Stimulated activated naive CD8-positive, alpha-beta T cell treated with anti-CD3 and anti-CD28 coated beads, Interleukin-15, Interleukin-2, amounts not matched to agents 100 U/mL and 50 U/mL, for 24 hours (primary cell): ENCODE measurements around the gene ARFRP1.

Experiments
- ATAC-seq: fragments of 150-1000 bp; cut with Tn5 transposase; one replicate; pipeline ENCODE4 v1.10.0; 2021
- DNase-seq: peaks from one replicate; pipeline ENCODE4 v3.0.0; 2021

The ARFRP1 gene

GRCh38 chr20:63691711-63692435 is 15.9 kb downstream of the ARFRP1 start:
- no peak for DNase-seq
- no peak for ATAC-seq

- DNase-seq = no peak
- ATAC-seq = no peak
Measured at GRCh38 chr20:63690898-63691710, 16.7 kb downstream of the ARFRP1 start.

GRCh38 chr20:63690003-63690897 is 17.5 kb downstream of the ARFRP1 start:
- ATAC-seq (no peak), DNase-seq (no peak)

GRCh38 chr20:63689046-63690002 is 18.5 kb downstream of the ARFRP1 start:
- ATAC-seq (no peak), DNase-seq (no peak)

- no peak for ATAC-seq
- DNase-seq = no peak
Measured at GRCh38 chr20:63688228-63689045, 19.3 kb downstream of the ARFRP1 start.

- no peak for DNase-seq
- ATAC-seq = no peak
Measured at GRCh38 chr20:63687419-63688178, 20.2 kb downstream of the ARFRP1 start.

GRCh38 chr20:63686492-63687321 is 21.1 kb downstream of the ARFRP1 start:
- ATAC-seq (peak; percentile 40), DNase-seq (peak; percentile 53)

GRCh38 chr20:63686094-63686491 is 21.7 kb downstream of the ARFRP1 start:
- ATAC-seq (no peak), DNase-seq (no peak)

GRCh38 chr20:63685269-63686026 is 22.3 kb downstream of the ARFRP1 start:
- no peak for DNase-seq
- ATAC-seq = no peak

- peak; percentile 39 for ATAC-seq
Measured at GRCh38 chr20:63682384-63683139, 25.2 kb downstream of the ARFRP1 start.

GRCh38 chr20:63681609-63682142 is 26.1 kb downstream of the ARFRP1 start:
- no peak for DNase-seq
- no peak for ATAC-seq

More at GRCh38 chr20:63682384-63683139, 25.2 kb downstream of the ARFRP1 start:
- DNase-seq = no peak

- DNase-seq (no peak), ATAC-seq (no peak)
Measured at GRCh38 chr20:63680857-63681608, 26.7 kb downstream of the ARFRP1 start.

GRCh38 chr20:63680427-63680826 is 27.3 kb downstream of the ARFRP1 start:
- DNase-seq (no peak), ATAC-seq (no peak)

- DNase-seq (no peak), ATAC-seq (no peak)
Measured at GRCh38 chr20:63679799-63680305, 27.9 kb downstream of the ARFRP1 start.

GRCh38 chr20:63678667-63679465 is 28.9 kb downstream of the ARFRP1 start:
- DNase-seq (no peak), ATAC-seq (no peak)
